Subcutaneous adipose tissue (tissue), 4 donors: Measurements from ENCODE around the gene SLC22A17. TPM values are rescaled to one million over a fixed set of nuclear protein-coding genes. Genes with fewer than 3 reads are reported as not detected.

Experiments
- CTCF ChIP-seq: fragments of 450-650 bp; IDR thresholded peaks from one replicate; pipeline ENCODE4 v1.5.1; 2016; ENCODE audit warnings: low read depth, mild to moderate bottlenecking, control low read depth, antibody characterized with exemption, moderate library complexity
- total RNA-seq, 4 donors: library from RNA; depleted of rRNA; stranded (reverse); fragments of >200 nt; gene quantifications; one replicate each; pipeline ENCODE4 v1.1.0, GENCODE V29; 2016

SLC22A17 gene
- total RNA-seq, 4 donors from 2014 or later, result 1.8 to 5.5 (median 4.2) TPM

- TF ChIP-seq CTCF, result no peak
Observed at GRCh38 chr14:23379366-23380196, 26.9 kb upstream of the SLC22A17 start.

- TF ChIP-seq CTCF, result no peak
Observed at GRCh38 chr14:23378612-23379220, 26.0 kb upstream of the SLC22A17 start.

- TF ChIP-seq CTCF, result no peak
Observed at GRCh38 chr14:23377573-23378563, 25.2 kb upstream of the SLC22A17 start.

- no peak for TF ChIP-seq CTCF
Observed at GRCh38 chr14:23377198-23377550, 24.5 kb upstream of the SLC22A17 start.

- no peak for TF ChIP-seq CTCF
Observed at GRCh38 chr14:23376482-23377197, 24.0 kb upstream of the SLC22A17 start, which contains the start of gene CMTM5. CMTM5 (plus strand) TSS chr14:23377046; CDS start chr14:23377252, 206 bp downstream.

- TF ChIP-seq CTCF, result no peak
Observed at GRCh38 chr14:23375527-23376251, 23.0 kb upstream of the SLC22A17 start.
